Neuronal stem cell (in vitro differentiated cells): ENCODE data around the gene PML.
"Not testable (repeated sequence)": the region's sequence is repeated elsewhere in the genome, so short reads cannot be mapped to it uniquely, and the experiment has no call there.

Experiments used
- DNase-seq: peaks from one replicate; pipeline ENCODE4 v3.0.0-alpha.2; 2013; ENCODE audit warnings: low spot score
- H2AFZ ChIP-seq: one replicate; pipeline ENCODE4 v1.6.1; 2013; ENCODE audit warnings: mild to moderate bottlenecking, low read length, inconsistent platforms
- H2AK5ac ChIP-seq: 2 replicates; pipeline ENCODE4 v1.6.1; 2013; ENCODE audit warnings: low read depth, mild to moderate bottlenecking, inconsistent platforms, low read length, moderate library complexity, mixed read lengths
- H2BK120ac ChIP-seq: 2 replicates; pipeline ENCODE4 v1.6.1; 2013; ENCODE audit warnings: low read depth, mild to moderate bottlenecking, inconsistent platforms, low read length, moderate library complexity, mixed read lengths
- H2BK12ac ChIP-seq: one replicate; pipeline ENCODE4 v1.6.1; 2013; ENCODE audit warnings: low read length, inconsistent platforms
- H2BK15ac ChIP-seq: 2 replicates; pipeline ENCODE4 v1.6.1; 2013; ENCODE audit warnings: mild to moderate bottlenecking, low read length, inconsistent platforms, mixed read lengths
- H2BK5ac ChIP-seq: one replicate; pipeline ENCODE4 v1.6.1; 2013; ENCODE audit warnings: inconsistent platforms, mild to moderate bottlenecking, low read length, moderate library complexity
- H3K14ac ChIP-seq: one replicate; pipeline ENCODE4 v1.6.1; 2013; ENCODE audit warnings: low read length, inconsistent platforms
- H3K18ac ChIP-seq: 2 replicates; pipeline ENCODE4 v1.6.1; 2013; ENCODE audit warnings: low read length, inconsistent platforms
- H3K23ac ChIP-seq: 2 replicates; pipeline ENCODE4 v1.6.1; 2013; ENCODE audit warnings: low read depth, mild to moderate bottlenecking, mixed read lengths, low read length, inconsistent platforms; ENCODE audit not compliant: poor library complexity
- H3K27ac ChIP-seq: replicated peaks from 3 replicates; pipeline ENCODE4 v1.5.1; 2013; ENCODE audit warnings: low read length, inconsistent platforms
- H3K27me3 ChIP-seq, 3 experiments: 2 replicates each; pipeline ENCODE4 v1.6.1; 2013; ENCODE audit warnings: low read length in 3 of 3, mild to moderate bottlenecking in 2 of 3, inconsistent platforms in 1 of 3, low read depth in 1 of 3, mixed read lengths in 1 of 3, moderate library complexity in 1 of 3; ENCODE audit not compliant: control insufficient read depth in 3 of 3, insufficient read depth in 3 of 3
- H3K36me3 ChIP-seq, 2 donors: replicated peaks in 1 of 2; 2 replicates each; pipeline ENCODE4 v1.6.1; 2013; ENCODE audit warnings: low read length in 2 of 2; ENCODE audit not compliant: control insufficient read depth in 2 of 2, insufficient read depth in 2 of 2
- H3K4ac ChIP-seq: 2 replicates; pipeline ENCODE4 v1.6.1; 2013; ENCODE audit warnings: inconsistent platforms, mild to moderate bottlenecking, low read length, moderate library complexity
- H3K4me1 ChIP-seq, 2 donors: 1 replicate in 1 of 2; 2 replicates in 1 of 2; pipeline ENCODE4 v1.6.1; 2013; ENCODE audit warnings: low read length in 2 of 2, low read depth in 1 of 2; ENCODE audit not compliant: control insufficient read depth in 2 of 2, insufficient read depth in 1 of 2
- H3K4me2 ChIP-seq: one replicate; pipeline ENCODE4 v1.6.1; 2013; ENCODE audit warnings: mild to moderate bottlenecking, low read length, inconsistent platforms; ENCODE audit not compliant: insufficient read depth, poor library complexity, severe bottlenecking
- H3K4me3 ChIP-seq, 2 donors: 2 replicates each; pipeline ENCODE4 v1.5.1; 2013; ENCODE audit warnings: low read length in 2 of 2, mild to moderate bottlenecking in 2 of 2, inconsistent platforms in 1 of 2, moderate library complexity in 1 of 2
- H3K79me1 ChIP-seq: one replicate; pipeline ENCODE4 v1.6.1; 2013; ENCODE audit warnings: low read depth, mild to moderate bottlenecking, inconsistent platforms, low read length, moderate library complexity
- H3K9ac ChIP-seq: one replicate; pipeline ENCODE4 v1.6.1; 2013; ENCODE audit warnings: mild to moderate bottlenecking, low read depth, low read length, inconsistent platforms; ENCODE audit not compliant: poor library complexity
- H3K9me3 ChIP-seq, 2 donors: replicated peaks in 1 of 2; 2 replicates each; pipeline versions ENCODE3 to v1.6.1; 2013; ENCODE audit warnings: low read length in 2 of 2, mild to moderate bottlenecking in 2 of 2, inconsistent platforms in 1 of 2, low read depth in 1 of 2, mixed read lengths in 1 of 2, moderate library complexity in 1 of 2; ENCODE audit not compliant: control insufficient read depth in 2 of 2, insufficient read depth in 1 of 2
- H4K8ac ChIP-seq: one replicate; pipeline ENCODE4 v1.6.1; 2013; ENCODE audit warnings: low read depth, mild to moderate bottlenecking, inconsistent platforms, low read length, moderate library complexity
- H4K91ac ChIP-seq: one replicate; pipeline ENCODE4 v1.6.1; 2013; ENCODE audit warnings: low read length, low read depth, mild to moderate bottlenecking, inconsistent platforms; ENCODE audit not compliant: poor library complexity
- WGBS, 2 donors: extraction: QIAGEN DNeasy Blood & Tissue Kit; methylation state at CpG; one replicate each; pipeline ENCODE4 v1.1.7; 2013; ENCODE audit warnings: missing lambda C conversion rate in 2 of 2, mixed read lengths in 1 of 2; ENCODE audit not compliant: insufficient read length in 2 of 2, insufficient replicate concordance in 1 of 2; ENCODE audit errors: extremely low coverage in 2 of 2; 5-methylcytosine and 5-hydroxymethylcytosine counted together

Gene PML

GRCh38 chr15:73975440-73976125, 18.9 kb upstream of the PML start:
- DNase-seq, H3K23ac ChIP-seq, H2BK12ac ChIP-seq, H3K14ac ChIP-seq, H3K79me1 ChIP-seq, H3K4me3 ChIP-seq, H4K91ac ChIP-seq, H3K27ac ChIP-seq, H3K9ac ChIP-seq, H2BK120ac ChIP-seq, H3K9me3 ChIP-seq, H3K4me1 ChIP-seq, H3K4ac ChIP-seq, H2AFZ ChIP-seq, H2BK15ac ChIP-seq, H3K4me2 ChIP-seq, H4K8ac ChIP-seq, H2AK5ac ChIP-seq, H2BK5ac ChIP-seq, H3K18ac ChIP-seq, H3K36me3 ChIP-seq: not testable (repeated sequence)
- WGBS, 2 donors = no CpG with 5 or more reads among the region's 18 CpGs
- peaks cover 0 to 17% (median 2%) of the 10 kb centered on the region in 3 experiments for H3K27me3 ChIP-seq

GRCh38 chr15:73978896-73979295, 15.6 kb upstream of the PML start:
- no peak overlapping the region for H2BK5ac ChIP-seq
- no peak overlapping the region for H3K4me2 ChIP-seq
- H4K91ac ChIP-seq = no peak overlapping the region
- peaks cover 0 to 17% (median 0%) of the 10 kb centered on the region in 3 experiments for H3K27me3 ChIP-seq
- no peak overlapping the region for H2AFZ ChIP-seq
- no peak overlapping the region for H3K14ac ChIP-seq
- H3K4ac ChIP-seq = no peak overlapping the region
- WGBS, 2 donors = no CpG with 5 or more reads among the region's 3 CpGs
- DNase-seq = no peak
- H3K23ac ChIP-seq = no peak overlapping the region
- no peak overlapping the region for H4K8ac ChIP-seq
- no peak overlapping the region for H3K4me3 ChIP-seq
- H3K9ac ChIP-seq = no peak overlapping the region
- no peak overlapping the region for H2BK120ac ChIP-seq
- H3K36me3 ChIP-seq = peaks cover 0 to 4% of the 10 kb centered on the region in 2 donors
- no peak overlapping the region for H2BK12ac ChIP-seq
- H3K18ac ChIP-seq = no peak overlapping the region
- H2BK15ac ChIP-seq = no peak overlapping the region
- H3K4me1 ChIP-seq = peaks cover 0 to 5% of the 10 kb centered on the region in 2 donors
- H3K9me3 ChIP-seq = peaks cover 0 to 1% of the 10 kb centered on the region in 2 donors
- H2AK5ac ChIP-seq = no peak overlapping the region
- H3K27ac ChIP-seq = no peak overlapping the region
- no peaks in the 10 kb centered on the region for H3K79me1 ChIP-seq

- Histone ChIP-seq H2BK12ac (no peak overlapping the region), H3K27me3 (peaks cover 0 to 17% (median 0%) of the 10 kb centered on the region in 3 experiments), H3K14ac (no peak overlapping the region), H3K4ac (no peak overlapping the region), H3K18ac (no peak overlapping the region), H3K9me3 (no peaks in the 10 kb centered on the region), H2BK120ac (no peak overlapping the region), H2BK15ac (no peak overlapping the region), H2AK5ac (no peak overlapping the region), H3K9ac (no peak overlapping the region), H3K4me2 (no peak overlapping the region), H3K36me3 (peaks cover 0 to 4% of the 10 kb centered on the region in 2 donors), H3K27ac (no peak overlapping the region), H3K79me1 (no peaks in the 10 kb centered on the region), H2BK5ac (no peak overlapping the region), H2AFZ (no peak overlapping the region), H4K8ac (no peak overlapping the region), H3K23ac (no peak overlapping the region), H3K4me1 (peaks cover 0 to 5% of the 10 kb centered on the region in 2 donors), H3K4me3 (no peak overlapping the region), H4K91ac (no peak overlapping the region)
- no CpG with 5 or more reads among the region's 1 CpG for WGBS, 2 donors
- no peak for DNase-seq
Observed at GRCh38 chr15:73979636-73980035, 14.9 kb upstream of the PML start.

GRCh38 chr15:73981761-73982221, 12.7 kb upstream of the PML start:
- Histone ChIP-seq H3K4ac (no peak overlapping the region), H3K36me3 (peaks cover 0 to 4% of the 10 kb centered on the region in 2 donors), H2BK12ac (no peak overlapping the region), H2AK5ac (no peak overlapping the region), H4K8ac (no peak overlapping the region), H3K18ac (no peak overlapping the region), H3K4me1 (peaks cover 3 to 5% of the 10 kb centered on the region in 2 donors), H2BK5ac (no peak overlapping the region), H3K27me3 (peaks cover 0 to 11% (median 0%) of the 10 kb centered on the region in 3 experiments), H3K79me1 (no peaks in the 10 kb centered on the region), H3K9me3 (no peaks in the 10 kb centered on the region), H3K27ac (no peak overlapping the region), H4K91ac (no peak overlapping the region), H3K4me2 (no peak overlapping the region), H3K9ac (no peak overlapping the region), H3K23ac (no peak overlapping the region), H3K4me3 (no peak overlapping the region), H3K14ac (no peak overlapping the region), H2AFZ (peak overlapping the region; percentile 55), H2BK120ac (no peak overlapping the region), H2BK15ac (no peak overlapping the region)
- DNase-seq = no peak
- no CpG with 5 or more reads among the region's 5 CpGs for WGBS, 2 donors
